ENCODE measurements around the gene REEP5. TPM values are rescaled to one million over a fixed set of nuclear protein-coding genes. Genes with fewer than 3 reads are reported as not detected.

Gene REEP5
- 51.1 and 57.7 TPM in 2 replicates for total RNA-seq

DNA sequence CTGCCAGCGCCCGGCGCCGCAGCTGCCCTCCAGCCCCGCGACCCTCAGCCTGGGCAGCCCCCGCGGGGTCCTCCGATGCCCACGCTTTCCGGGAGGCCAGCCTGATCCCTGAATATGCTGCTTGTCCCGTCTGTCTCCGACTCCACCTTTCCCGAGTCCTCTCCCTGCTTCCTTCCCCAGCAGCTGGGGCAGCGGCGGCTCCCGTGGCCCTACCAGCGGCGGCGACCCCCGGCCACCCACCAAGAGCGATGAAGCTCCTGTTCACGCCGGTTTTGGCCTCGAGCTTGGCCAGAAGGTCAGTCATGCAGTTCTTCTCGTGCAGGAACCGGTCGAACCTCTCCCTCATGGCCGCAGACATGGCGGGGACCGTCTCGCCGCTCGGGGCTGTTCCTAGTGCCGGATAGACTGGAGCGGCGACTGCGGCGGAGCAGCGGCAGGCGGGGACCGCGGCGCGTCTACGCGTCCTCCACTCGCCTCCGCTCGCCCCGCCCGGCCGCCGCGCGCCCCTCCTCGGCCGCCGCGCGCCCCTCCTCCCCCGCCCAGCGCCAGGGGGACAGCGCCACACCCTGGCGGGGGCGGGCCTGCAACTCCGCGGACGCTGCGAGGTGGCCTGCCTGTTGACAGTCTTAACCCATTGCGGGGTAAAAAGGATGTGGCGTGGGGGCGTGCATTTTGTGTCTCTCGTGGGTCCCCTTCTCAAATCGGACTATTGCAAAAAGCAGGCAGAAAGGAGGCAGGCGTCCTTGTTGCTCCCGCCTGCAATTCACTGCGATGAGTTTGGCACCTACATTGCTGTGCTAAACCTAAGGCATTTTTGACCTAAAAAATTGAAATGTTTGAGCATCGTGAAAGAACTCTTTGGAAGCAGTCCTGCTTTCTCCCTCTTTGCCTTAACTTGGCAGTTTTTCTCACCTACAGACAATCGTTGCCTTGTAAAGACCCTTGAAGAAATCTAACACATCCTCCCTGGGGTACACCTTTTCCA, at the start of gene REEP5:
REEP5 (minus strand) TSS at position 395 of the 985 bp plus-strand sequence; CDS start at position 358, 37 bp downstream.

DNA sequence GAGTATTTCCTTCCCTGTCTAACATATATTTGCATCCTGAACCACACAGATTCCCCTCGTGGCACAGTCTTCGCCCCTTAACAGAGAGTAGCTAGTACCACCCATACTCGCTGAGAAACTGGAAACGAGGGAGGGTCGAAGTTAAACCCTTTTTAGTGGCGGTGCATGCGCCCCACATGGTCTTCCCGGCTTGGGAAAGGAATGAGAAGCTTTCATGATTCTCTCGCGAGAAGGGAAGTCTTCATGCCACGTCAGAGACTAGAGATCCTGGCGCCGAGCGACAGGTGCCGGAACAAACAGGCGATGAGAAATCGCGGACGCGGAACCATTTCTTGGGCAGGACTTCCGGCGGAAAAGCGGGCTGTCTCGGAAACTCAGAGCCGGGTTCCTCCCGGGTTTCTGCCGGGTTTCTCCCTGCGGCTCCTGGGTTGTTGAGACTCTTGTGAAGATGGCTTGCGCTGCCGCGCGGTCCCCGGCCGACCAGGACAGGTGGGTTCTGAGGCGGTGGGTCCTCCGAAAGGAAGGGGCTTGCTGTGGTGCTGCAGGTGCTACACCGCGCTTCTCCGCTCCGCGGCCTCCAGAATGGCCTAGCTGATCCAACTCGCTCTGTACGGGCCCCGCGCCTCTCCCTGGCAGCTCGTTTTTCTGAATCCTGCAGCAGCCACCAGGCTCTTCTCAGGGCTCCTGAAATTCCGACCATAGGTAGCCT, 60.9 kb downstream of the REEP5 start, which contains the start of gene SRP19:
SRP19 (plus strand) TSS at position 359 of the 709 bp plus-strand sequence; CDS start at position 449, 90 bp downstream.

Other genes starting within 250 kb of the REEP5 start
- 20.4 and 32.0 TPM in 2 replicates for gene APC, start 184.3 kb downstream of the REEP5 start, total RNA-seq
- 49.3 and 77.1 TPM in 2 replicates for gene SRP19, start 60.9 kb downstream of the REEP5 start, total RNA-seq
- 15.3 and 17.7 TPM in 2 replicates for gene DCP2, start 54.6 kb upstream of the REEP5 start, total RNA-seq